Ovary (tissue), 9 donors: ENCODE measurements around the gene ADCK1. TPM values are rescaled to one million over a fixed set of nuclear protein-coding genes. Genes with fewer than 3 reads are reported as not detected.

Source experiments
- DNase-seq, 5 donors: peaks; one replicate each; pipeline ENCODE4 v3.0.0-alpha.2; 2019 to 2020
- H3K27ac ChIP-seq, 2 donors: fragments of 200-600 bp; one replicate each; pipeline versions ENCODE4 v1.5.1 to v1.8.0; 2019 to 2022
- H3K27me3 ChIP-seq: fragments of 200-600 bp; one replicate; pipeline ENCODE4 v1.8.0; 2022
- H3K36me3 ChIP-seq: fragments of 200-600 bp; sonication (generic); one replicate; pipeline ENCODE4 v1.5.1; 2019
- H3K4me1 ChIP-seq: one replicate; pipeline ENCODE4 v1.8.1; 2013; ENCODE audit warnings: mild to moderate bottlenecking, moderate library complexity; ENCODE audit not compliant: insufficient read depth
- H3K4me3 ChIP-seq: fragments of 200-600 bp; sonication (generic); one replicate; pipeline ENCODE4 v1.5.1; 2017
- H3K9me3 ChIP-seq, 2 donors: fragments of 200-600 bp in 1 of 2; sonication (generic) in 1 of 2; one replicate each; pipeline versions ENCODE4 v1.5.1 to v1.8.1; 2013 to 2019; ENCODE audit warnings: mild to moderate bottlenecking in 1 of 2, moderate library complexity in 1 of 2
- EP300 ChIP-seq: sonication (generic); formaldehyde crosslinking; IDR thresholded peaks from one replicate; pipeline ENCODE4 v1.6.1; 2017; ENCODE audit warnings: antibody characterized with exemption
- POLR2A ChIP-seq: fragments of 450-650 bp; IDR thresholded peaks from one replicate; pipeline ENCODE4 v1.6.1; 2017; ENCODE audit warnings: antibody characterized with exemption, mild to moderate bottlenecking, moderate library complexity
- WGBS, 3 donors: extraction: QIAGEN DNeasy Blood & Tissue Kit in 1 of 3; methylation state at CpG; one replicate each; pipeline versions ENCODE4 v1.1.5 to v1.1.7; 2013 to 2017; 5-methylcytosine and 5-hydroxymethylcytosine counted together
- intact Hi-C, 4 donors: fragments of 100-400 bp; cut with DNase I; formaldehyde crosslinking; loops; one replicate each; pipeline versions ENCODE4 v1.11.0 to v1.15.1; 2022 to 2023
- polyA plus RNA-seq, 2 donors: library from polyadenylated mRNA; stranded (reverse); fragments of 200-250 nt in 1 of 2; fragments of 350-450 nt in 1 of 2; fragmentation: Illumina TruSeq in 1 of 2; extraction: RNeasy Lipid Tissue Mini Kit (QIAGEN cat#74804) in 1 of 2; gene quantifications; one replicate each; pipeline ENCODE4 v1.2.3, GENCODE V29; 2013 to 2014
- total RNA-seq, 7 donors: library from RNA; depleted of rRNA in 2 of 7; stranded (reverse); fragments of >200 nt in 2 of 7; fragmentation: NEBNext Ultra II Directional in 3 of 7; extraction: Animal tissue kit (Norgen Biotek cat#: 25700) in 3 of 7; gene quantifications; one replicate each; pipeline versions ENCODE4 v1.1.0 to v1.2.4, GENCODE V29; 2016 to 2023
- TF ChIP-seq, protein P1 (sequence below), 3 donors: fragments of 450-650 bp in 2 of 3; fragments of 200-600 bp in 1 of 3; IDR thresholded peaks; one replicate each; pipeline versions ENCODE4 v1.5.1 to v1.8.0; 2016 to 2022; ENCODE audit warnings: antibody characterized with exemption in 3 of 3, mild to moderate bottlenecking in 1 of 3
- donor health status: DM: no; HTN: no; CAD: no; lungs with moderate emphysema.
- donor health status: DM: no; HTN: no; CAD: no.
- donor health status: Bipolar disorder and iron deficiency.
- donor health status: DM: yes; HTN: yes; CAD: no.
- donor health status: DM: no; HTN: no; CAD: no.
- donor health status: DM: yes; HTN: yes; CAD: no.

The ADCK1 gene
- total and polyA plus RNA-seq, 9 donors = 1.7 to 7.9 (median 6.8) TPM

- DNase-seq = no peak
- no peaks in the 10 kb centered on the region for H3K4me1 ChIP-seq
- intact Hi-C loops = no loop called here
- WGBS, 3 donors = 87 to 93% (median 93%) methylated on average over 1 of the region's 1 CpG
- no peak overlapping the region for H3K4me3 ChIP-seq
- H3K27me3 ChIP-seq = no peaks in the 10 kb centered on the region
- no peaks in the 10 kb centered on the region for H3K36me3 ChIP-seq
- H3K27ac ChIP-seq = no peak overlapping the region
- H3K9me3 ChIP-seq = no peaks in the 10 kb centered on the region
- TF ChIP-seq, protein P1, sequence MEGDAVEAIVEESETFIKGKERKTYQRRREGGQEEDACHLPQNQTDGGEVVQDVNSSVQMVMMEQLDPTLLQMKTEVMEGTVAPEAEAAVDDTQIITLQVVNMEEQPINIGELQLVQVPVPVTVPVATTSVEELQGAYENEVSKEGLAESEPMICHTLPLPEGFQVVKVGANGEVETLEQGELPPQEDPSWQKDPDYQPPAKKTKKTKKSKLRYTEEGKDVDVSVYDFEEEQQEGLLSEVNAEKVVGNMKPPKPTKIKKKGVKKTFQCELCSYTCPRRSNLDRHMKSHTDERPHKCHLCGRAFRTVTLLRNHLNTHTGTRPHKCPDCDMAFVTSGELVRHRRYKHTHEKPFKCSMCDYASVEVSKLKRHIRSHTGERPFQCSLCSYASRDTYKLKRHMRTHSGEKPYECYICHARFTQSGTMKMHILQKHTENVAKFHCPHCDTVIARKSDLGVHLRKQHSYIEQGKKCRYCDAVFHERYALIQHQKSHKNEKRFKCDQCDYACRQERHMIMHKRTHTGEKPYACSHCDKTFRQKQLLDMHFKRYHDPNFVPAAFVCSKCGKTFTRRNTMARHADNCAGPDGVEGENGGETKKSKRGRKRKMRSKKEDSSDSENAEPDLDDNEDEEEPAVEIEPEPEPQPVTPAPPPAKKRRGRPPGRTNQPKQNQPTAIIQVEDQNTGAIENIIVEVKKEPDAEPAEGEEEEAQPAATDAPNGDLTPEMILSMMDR (IDR thresholded peaks at IDR 0.05) = no peak
- TF ChIP-seq POLR2A = no peak
- TF ChIP-seq EP300 = no peak
Observed at GRCh38 chr14:77864580-77864979, 64.7 kb downstream of the ADCK1 start.

- no peak for DNase-seq
- Histone ChIP-seq H3K9me3 (no peaks in the 10 kb centered on the region), H3K36me3 (no peaks in the 10 kb centered on the region), H3K4me3 (no peak overlapping the region), H3K27ac (no peak overlapping the region), H3K4me1 (no peaks in the 10 kb centered on the region), H3K27me3 (no peaks in the 10 kb centered on the region)
- intact Hi-C loops = no loop called here
- WGBS, 3 donors = 96 to 99% (median 98%) methylated on average over 6 of the region's 6 CpGs
- no peak for TF ChIP-seq EP300
- TF ChIP-seq POLR2A = no peak
- TF ChIP-seq, protein P1 (IDR thresholded peaks at IDR 0.05) = no peak
Observed at GRCh38 chr14:77865455-77865854, 65.5 kb downstream of the ADCK1 start.

DNA sequence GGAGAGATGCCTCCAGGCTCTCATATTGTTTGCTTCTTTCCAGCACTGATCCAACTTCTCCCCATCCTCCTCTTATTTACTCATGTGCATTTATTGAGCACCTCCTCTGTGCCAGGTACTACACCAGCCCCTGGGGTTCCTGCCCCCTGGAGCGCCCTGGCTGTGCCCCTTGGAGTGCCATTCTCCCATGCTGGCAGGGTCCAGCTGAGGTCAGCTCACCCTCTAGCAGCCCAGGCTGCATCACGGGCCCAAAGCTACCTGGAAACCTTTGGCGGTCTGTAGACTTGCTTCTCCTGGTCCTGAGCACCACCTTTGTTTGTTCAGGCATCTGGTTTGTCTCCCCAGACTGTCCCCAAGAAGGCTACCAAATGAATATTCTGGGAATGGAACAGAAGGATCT, 67.0 kb downstream of the ADCK1 start:
- TF ChIP-seq EP300 (no peak), POLR2A (no peak)
- TF ChIP-seq, protein P1 (IDR thresholded peaks at IDR 0.05) = no peak
- no peak overlapping the region for H3K27ac ChIP-seq
- intact Hi-C loops = no loop called here
- H3K9me3 ChIP-seq = no peaks in the 10 kb centered on the region
- H3K27me3 ChIP-seq = no peaks in the 10 kb centered on the region
- no peak for DNase-seq
- WGBS, 3 donors = 94 to 100% (median 95%) methylated on average over 3 of the region's 3 CpGs
- no peaks in the 10 kb centered on the region for H3K4me1 ChIP-seq
- H3K4me3 ChIP-seq = no peak overlapping the region
- H3K36me3 ChIP-seq = no peaks in the 10 kb centered on the region

DNA sequence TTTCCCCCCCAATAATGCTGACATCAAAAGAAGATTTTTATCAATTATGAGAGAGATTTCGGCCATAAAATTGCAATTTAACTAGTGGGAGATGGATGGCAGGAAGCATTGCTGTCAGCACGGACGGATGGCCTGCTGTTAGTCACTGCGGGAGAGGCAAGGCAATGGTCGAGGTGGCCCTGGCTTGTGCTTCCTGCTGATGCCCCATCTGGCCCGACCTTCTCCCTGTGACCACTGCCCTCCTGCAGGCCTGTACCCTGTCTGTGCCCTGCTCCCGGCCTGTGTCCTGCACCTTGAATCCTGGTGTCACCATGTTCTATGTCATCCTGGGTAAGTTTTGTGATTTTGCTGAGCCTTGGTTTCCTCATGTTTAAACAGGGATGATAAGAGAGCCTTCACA, 67.6 kb downstream of the ADCK1 start:
- DNase-seq = no peak
- H3K27me3 ChIP-seq = no peaks in the 10 kb centered on the region
- H3K27ac ChIP-seq = no peak overlapping the region
- intact Hi-C loops = no loop called here
- TF ChIP-seq, protein P1 (IDR thresholded peaks at IDR 0.05) = no peak
- no peak for TF ChIP-seq EP300
- TF ChIP-seq POLR2A = no peak
- no peak overlapping the region for H3K4me3 ChIP-seq
- H3K36me3 ChIP-seq = no peaks in the 10 kb centered on the region
- H3K9me3 ChIP-seq = no peaks in the 10 kb centered on the region
- WGBS, 3 donors = 79 to 86% (median 82%) methylated on average over 7 of the region's 7 CpGs
- H3K4me1 ChIP-seq = no peaks in the 10 kb centered on the region
